ENCODE data around the gene PNP. TPM values are rescaled to one million over a fixed set of nuclear protein-coding genes. Genes with fewer than 3 reads are reported as not detected.
A peak's percentile ranks its signal among the peaks of the same experiment; 100 is the strongest.

Gene PNP
- total RNA-seq, 1 experiment from 2014 or later, result 87.5 TPM

DNA sequence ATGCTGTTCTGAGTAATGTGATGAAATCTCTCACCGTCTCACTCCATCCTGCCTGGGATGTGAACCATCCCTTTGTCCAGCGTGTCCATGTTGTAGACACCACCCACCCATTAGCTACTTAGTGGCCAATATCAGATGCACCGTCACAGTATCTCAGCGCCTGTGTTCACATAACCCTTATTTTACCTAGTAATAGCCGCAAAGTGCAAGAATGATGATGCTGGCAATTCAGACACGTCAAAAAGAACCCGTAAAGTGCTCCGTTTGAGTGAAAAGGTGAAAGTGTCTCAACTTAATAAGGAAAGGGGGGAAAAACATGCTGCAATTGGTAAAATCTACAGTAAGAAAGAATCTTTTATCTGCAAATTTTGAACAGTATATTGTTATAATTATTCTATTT lies 39.2 kb downstream of the PNP start:
- Histone ChIP-seq H4K91ac (ENCODE audit: insufficient read length, low read depth, low read length) (no peak overlapping the region), H3K27me3 (ENCODE audit: insufficient read depth, low read length) (no peaks in the 10 kb centered on the region), H3K23me2 (ENCODE audit: insufficient read length, low read depth, low read length, poor library complexity, severe bottlenecking) (no peaks in the 10 kb centered on the region), H2AFZ (ENCODE audit: low read length) (no peak overlapping the region), H3K4me2 (ENCODE audit: insufficient read depth, insufficient read length, low read length) (no peak overlapping the region), H2BK5ac (ENCODE audit: insufficient read length, low read length) (no peak overlapping the region), H3K27ac (ENCODE audit: insufficient read length, low read depth, low read length) (no peak overlapping the region), H4K8ac (replicated peaks; ENCODE audit: insufficient read length, low read depth, low read length) (no peak overlapping the region), H3K18ac (ENCODE audit: insufficient read length, low read depth, low read length) (no peak overlapping the region), H3T11ph (ENCODE audit: low read length) (no peak overlapping the region), H3K23ac (ENCODE audit: insufficient read length, low read depth, low read length) (no peak overlapping the region), H3K14ac (ENCODE audit: insufficient read depth, low read length) (no peak overlapping the region), H4K20me1 (ENCODE audit: control insufficient read depth, insufficient read depth, insufficient read length) (no peaks in the 10 kb centered on the region), H3K4ac (ENCODE audit: low read depth, low read length) (no peak overlapping the region), H2BK12ac (ENCODE audit: insufficient read length, low read depth, low read length) (no peak overlapping the region), H3K79me2 (ENCODE audit: insufficient read depth, low read length) (no peaks in the 10 kb centered on the region), H2BK20ac (ENCODE audit: low read depth, low read length, poor library complexity, severe bottlenecking) (no peak overlapping the region), H3K9ac (ENCODE audit: extremely low read depth, insufficient read length, low read length) (peak overlapping the region; percentile 7), H3K56ac (ENCODE audit: insufficient read length, low read depth, low read length) (no peak overlapping the region), H3K9me3 (ENCODE audit: control insufficient read depth, low read depth, low read length) (no peaks in the 10 kb centered on the region), H2BK15ac (ENCODE audit: low read depth, low read length) (no peak overlapping the region), H4K5ac (ENCODE audit: insufficient read length, low read depth, low read length) (no peak overlapping the region), H2BK120ac (ENCODE audit: low read depth, low read length, poor library complexity, severe bottlenecking) (no peak overlapping the region), H3K79me1 (ENCODE audit: insufficient read depth, low read depth, low read length, poor library complexity, severe bottlenecking) (no peaks in the 10 kb centered on the region), H2AK5ac (ENCODE audit: insufficient read length, low read length) (no peak overlapping the region), H3K4me1 (ENCODE audit: insufficient read depth, low read length) (peaks cover 3% of the 10 kb centered on the region; the same call in 1 of the 2 replicates)
- DNase-seq, result no peak
- peaks cover 9 to 10% of the 10 kb centered on the region in 2 experiments for H3K9me3 Mint-ChIP-seq
- no peak overlapping the region for H3K27ac Mint-ChIP-seq
- peaks cover 10 to 13% of the 10 kb centered on the region in 2 experiments for H3K4me1 Mint-ChIP-seq
- no peak overlapping the region for H3K4me3 Mint-ChIP-seq
- TF ChIP-seq, protein P1, sequence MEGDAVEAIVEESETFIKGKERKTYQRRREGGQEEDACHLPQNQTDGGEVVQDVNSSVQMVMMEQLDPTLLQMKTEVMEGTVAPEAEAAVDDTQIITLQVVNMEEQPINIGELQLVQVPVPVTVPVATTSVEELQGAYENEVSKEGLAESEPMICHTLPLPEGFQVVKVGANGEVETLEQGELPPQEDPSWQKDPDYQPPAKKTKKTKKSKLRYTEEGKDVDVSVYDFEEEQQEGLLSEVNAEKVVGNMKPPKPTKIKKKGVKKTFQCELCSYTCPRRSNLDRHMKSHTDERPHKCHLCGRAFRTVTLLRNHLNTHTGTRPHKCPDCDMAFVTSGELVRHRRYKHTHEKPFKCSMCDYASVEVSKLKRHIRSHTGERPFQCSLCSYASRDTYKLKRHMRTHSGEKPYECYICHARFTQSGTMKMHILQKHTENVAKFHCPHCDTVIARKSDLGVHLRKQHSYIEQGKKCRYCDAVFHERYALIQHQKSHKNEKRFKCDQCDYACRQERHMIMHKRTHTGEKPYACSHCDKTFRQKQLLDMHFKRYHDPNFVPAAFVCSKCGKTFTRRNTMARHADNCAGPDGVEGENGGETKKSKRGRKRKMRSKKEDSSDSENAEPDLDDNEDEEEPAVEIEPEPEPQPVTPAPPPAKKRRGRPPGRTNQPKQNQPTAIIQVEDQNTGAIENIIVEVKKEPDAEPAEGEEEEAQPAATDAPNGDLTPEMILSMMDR (conservative IDR thresholded peaks at IDR 0.05), result no peak
- peaks cover 4 to 9% (median 4%) of the 10 kb centered on the region in 3 experiments; a peak in 6 of 7 replicates for H3K36me3 Mint-ChIP-seq (ENCODE audit: insufficient read depth in 1 of 3, low read depth in 3 of 3)
- peaks cover 5% of the 10 kb centered on the region for H3K27me3 Mint-ChIP-seq (ENCODE audit: low read depth)
- WGBS (ENCODE audit: extremely low coverage, insufficient read length, low lambda C conversion rate), result no CpG with 5 or more reads among the region's 8 CpGs

All from H9 (cell line).